ENCODE results near the gene ELN.

The ELN gene

DNA sequence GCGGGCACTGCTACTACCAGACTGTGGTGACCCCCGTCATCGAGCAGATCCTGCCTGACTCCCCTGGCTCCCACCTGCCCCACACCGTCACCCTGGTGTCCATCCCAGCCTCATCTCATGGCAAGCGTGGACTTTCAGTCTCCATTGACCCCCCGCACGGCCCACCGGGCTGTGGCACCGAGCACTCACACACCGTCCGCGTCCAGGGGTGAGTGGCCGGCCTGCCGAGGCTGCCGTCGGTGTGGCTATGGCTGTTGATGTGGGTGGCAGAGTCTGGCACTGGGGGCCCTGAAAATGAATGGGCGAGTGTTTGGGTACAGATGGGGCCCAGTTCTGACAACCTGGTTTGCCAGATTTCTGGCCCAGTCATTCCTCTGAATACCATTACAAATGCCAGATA, 71.1 kb downstream of the ELN start:
- no peak for TF ChIP-seq CTCF (IDR thresholded peaks at IDR 0.05)

- no peak for TF ChIP-seq CTCF (IDR thresholded peaks at IDR 0.05)
These were observed 73.2 kb downstream of the ELN start for GRCh38 chr7:74101061-74101681.

GRCh38 chr7:74103219-74103772, 75.3 kb downstream of the ELN start:
- TF ChIP-seq CTCF (IDR thresholded peaks at IDR 0.05) = no peak

- no peak for TF ChIP-seq CTCF (IDR thresholded peaks at IDR 0.05)
These were observed 76.7 kb downstream of the ELN start for GRCh38 chr7:74104702-74105101.

DNA sequence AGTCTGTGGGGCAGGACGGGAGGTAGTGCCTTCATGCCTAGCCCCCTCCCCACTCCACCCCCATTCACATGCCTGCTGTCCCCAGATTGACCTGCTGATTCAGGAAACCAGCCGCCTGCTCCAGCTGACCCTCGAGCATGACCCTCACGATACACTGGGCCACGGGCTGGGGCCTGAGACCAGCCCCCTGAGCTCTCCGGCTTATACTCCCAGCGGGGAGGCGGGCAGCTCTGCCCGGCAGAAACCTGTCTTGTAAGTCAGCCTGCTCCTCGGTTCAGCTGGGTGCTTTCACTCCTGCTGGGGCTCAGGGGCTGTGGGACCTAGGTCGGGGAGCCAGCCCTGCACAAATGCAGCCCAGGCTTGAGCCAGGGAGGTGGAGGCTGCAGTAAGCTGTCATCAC, 78.0 kb downstream of the ELN start:
- TF ChIP-seq CTCF (IDR thresholded peaks at IDR 0.05) = no peak

GRCh38 chr7:74106846-74107245, 78.9 kb downstream of the ELN start:
- TF ChIP-seq CTCF (IDR thresholded peaks at IDR 0.05) = no peak

- TF ChIP-seq CTCF (IDR thresholded peaks at IDR 0.05) = no peak
These were observed 87.4 kb downstream of the ELN start for GRCh38 chr7:74115326-74115725.

GRCh38 chr7:74116356-74116755, 88.4 kb downstream of the ELN start:
- no peak for TF ChIP-seq CTCF (IDR thresholded peaks at IDR 0.05)
